Myocyte (in vitro differentiated cells): ENCODE measurements around the gene ACOXL. TPM values are rescaled to one million over a fixed set of nuclear protein-coding genes. Genes with fewer than 3 reads are reported as not detected.

Experiments used
- DNase-seq: peaks from one replicate; pipeline ENCODE4 v3.0.0-alpha.2; 2012; ENCODE audit warnings: low read depth
- total RNA-seq: library from RNA; depleted of rRNA; stranded (reverse); fragments of >200 nt; gene quantifications from 2 replicates; pipeline ENCODE4 v1.2.3, GENCODE V29; 2014

ACOXL gene
- total RNA-seq, 1 donor from 2014 or later = not detected

DNA sequence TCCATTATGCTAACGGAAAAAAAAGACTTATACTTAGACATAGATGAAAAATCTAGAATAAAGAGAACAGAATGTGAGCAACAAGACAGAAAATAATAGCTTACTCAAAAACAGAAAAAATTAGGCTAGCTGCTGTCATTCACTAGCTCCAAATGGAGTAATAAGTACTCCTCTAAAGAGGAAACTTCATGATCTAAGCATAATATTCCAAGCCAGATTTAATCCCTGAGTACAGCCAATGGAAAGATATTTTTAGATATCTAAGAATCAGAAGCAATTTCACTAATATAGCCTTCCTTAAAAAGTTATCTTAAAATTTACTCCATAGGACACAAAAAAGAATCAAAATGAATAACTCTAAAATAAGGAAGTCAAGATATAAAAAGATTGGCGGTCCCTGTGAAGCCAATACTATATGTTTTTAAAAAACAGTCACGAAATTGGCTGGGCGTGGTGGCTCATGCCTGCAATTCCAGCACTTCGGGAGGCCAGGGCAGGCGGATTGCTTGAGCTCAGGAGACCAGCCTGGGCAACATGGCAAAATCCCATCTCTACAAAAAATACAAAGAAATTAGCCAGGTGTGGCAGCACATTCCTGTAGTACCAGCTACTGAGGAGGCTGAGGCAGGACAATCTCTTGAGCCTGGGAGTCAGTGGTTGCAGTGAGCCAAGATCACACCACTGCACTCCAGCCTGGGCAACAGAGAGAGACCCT, 265.1 kb downstream of the ACOXL start:
- no peak for DNase-seq

DNA sequence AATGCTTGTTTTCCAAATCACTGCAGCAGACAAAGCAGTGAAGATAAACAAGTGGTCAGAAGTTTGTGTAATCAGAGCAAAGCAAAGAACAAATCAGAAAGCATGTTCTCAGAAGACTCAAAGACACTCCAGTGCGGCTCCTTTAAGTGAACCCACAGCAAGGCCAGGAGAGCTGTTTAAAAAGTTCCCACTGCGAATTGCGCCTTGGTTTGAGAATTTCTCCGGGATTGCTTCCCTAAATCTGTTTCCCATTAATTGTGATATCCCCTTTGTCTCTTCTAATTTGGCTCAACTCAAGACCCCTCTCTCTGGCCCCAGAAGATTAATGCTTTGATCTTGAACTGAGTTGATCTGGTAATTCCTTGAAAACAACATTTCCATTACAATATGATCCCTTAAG, 265.9 kb downstream of the ACOXL start:
- no peak for DNase-seq

DNA sequence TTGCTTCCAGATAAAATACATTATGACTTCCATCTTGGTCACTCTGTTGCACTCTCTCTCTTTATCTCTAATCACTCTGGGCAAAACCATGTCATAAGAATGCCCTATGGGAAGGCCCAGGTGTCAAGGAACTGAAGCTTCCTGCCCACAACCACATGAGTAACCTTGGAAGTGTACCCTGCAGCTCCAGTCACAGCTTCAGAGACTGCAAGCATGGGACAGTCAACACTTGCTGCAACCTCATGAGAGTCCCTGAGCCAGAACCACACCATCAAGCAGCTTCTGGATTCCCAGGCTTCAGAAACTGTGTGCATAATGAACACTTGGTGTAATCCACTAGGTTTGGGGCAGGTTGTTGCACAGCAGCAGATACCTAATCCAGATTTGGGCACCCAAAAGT, 267.3 kb downstream of the ACOXL start:
- no peak for DNase-seq

DNA sequence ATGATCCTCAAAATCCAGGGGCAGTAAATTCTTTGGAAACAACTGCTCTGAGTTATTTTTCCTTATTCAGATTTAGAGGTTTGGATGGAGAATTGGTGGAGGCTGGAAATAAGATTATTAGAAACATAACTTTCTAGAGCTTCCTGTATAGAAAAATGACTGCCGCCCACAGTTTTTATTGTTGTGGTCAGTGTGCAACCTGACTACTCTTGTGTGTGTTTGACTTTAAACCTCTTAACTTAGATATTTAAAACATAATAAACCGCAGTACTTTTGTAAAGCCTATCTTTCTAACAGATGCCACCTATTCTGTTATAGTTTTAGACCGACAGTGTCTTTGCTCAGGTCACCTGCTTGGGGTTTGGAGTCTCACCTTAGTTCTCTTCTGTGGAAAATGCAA, 272.9 kb downstream of the ACOXL start:
- DNase-seq = no peak

DNA sequence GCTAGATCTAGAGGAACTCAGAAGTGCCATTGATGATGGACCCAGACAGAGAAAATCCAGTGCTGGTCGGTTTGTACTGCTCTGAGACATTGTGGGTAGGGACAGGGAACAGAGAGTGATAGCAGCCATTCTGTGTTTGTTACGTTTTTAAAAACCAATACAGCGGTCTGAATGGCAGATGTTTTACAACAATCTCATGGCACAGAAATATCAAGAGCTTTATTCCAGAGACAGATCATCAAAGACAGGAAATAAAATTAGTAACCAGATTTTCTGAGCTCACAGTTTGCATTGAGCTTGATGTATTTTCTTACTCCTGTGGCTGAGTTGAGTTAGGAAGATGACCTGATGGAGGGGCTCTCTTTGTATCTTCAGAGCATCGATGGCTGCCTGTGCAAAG, 273.4 kb downstream of the ACOXL start:
- DNase-seq = no peak

DNA sequence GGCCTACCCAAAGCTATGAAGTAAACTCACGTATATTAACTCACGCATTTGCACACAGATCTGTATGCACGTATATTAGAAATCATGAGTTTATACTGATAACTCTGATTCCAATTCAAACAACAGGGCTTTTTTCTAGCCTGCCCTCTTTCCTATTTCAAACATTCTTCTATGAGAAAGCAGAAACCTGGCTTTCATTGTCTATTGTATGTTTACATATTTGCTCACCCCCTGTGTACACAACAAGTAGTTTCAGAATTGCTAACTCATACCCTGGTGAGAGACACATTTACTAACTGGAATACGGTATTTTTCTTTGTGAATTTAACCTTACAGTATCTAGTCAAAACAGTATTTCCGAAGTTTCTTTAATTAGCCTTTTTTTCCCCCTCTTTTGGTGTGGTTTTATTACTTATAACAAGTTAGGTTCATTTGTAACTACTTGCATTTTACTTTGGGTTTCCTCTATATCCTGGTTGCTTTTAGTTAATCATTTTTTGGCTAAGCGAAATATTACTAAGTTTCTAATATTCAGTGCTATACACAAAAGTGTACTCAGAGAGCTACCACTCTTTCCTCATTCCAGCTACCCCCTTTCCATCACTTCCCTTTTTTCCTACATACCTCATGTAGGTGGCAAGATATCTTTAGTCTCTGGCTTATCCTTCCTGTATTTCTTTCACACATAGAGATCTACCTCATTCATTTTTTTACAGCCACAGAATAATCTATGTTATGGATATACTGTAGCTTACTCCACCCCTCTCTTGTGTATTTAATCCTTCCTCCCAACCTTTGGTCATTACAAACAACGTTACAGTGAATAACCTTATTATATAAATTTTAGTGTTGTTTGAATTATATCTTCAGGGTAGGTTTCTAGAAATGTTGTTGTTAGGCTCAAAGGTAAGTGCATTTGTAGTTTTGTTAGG, 275.6 kb downstream of the ACOXL start:
- no peak for DNase-seq

DNA sequence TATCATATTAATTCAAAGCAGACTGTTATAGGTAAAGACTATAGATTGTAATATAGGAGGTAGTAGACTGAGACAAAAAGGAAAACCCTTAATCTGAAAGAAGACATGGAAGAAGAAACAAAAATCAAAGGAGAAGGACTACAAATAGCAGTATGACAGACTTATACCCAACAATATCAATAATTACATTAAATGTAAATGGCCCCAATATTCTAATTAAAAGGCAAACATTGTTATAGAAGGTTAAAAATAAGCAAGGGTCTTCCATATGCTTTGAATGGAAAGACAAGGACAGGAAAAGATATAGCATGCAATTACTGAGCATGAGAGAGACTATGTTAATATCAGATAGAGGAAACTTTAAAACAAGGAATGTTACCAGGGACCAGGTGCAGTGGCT, 278.8 kb downstream of the ACOXL start:
- no peak for DNase-seq

DNA sequence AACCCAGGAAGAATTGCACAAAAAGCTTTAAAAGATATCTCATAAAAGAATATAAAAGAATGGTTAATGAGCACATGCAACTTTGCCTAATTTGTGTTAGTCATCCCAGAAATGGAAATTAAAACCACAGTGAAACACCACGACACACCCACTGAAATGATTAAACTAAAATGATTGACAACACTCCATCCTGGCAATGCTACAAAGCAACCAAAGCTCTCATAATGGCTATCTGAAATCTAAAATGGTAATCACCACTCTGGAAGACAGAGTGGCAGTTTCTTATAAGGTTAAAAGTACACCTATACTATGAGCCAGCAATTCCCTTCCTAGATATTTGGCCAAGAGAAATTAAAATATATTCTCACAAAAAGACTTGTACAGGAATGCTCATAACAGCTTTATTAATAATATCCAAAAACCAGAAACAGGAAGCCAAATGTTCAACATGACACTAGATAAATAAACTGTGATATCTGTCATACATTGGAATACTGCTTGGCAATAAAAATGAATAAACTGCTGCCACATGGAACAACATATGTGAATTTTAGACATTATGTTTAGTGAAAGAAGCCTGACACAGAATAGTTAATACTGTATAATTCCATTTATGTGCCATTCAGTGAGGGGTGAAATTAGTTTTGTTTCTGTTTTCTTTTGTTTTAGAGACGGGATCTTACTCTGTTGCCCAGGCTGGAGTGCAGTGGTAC, 283.1 kb downstream of the ACOXL start:
- DNase-seq = no peak

DNA sequence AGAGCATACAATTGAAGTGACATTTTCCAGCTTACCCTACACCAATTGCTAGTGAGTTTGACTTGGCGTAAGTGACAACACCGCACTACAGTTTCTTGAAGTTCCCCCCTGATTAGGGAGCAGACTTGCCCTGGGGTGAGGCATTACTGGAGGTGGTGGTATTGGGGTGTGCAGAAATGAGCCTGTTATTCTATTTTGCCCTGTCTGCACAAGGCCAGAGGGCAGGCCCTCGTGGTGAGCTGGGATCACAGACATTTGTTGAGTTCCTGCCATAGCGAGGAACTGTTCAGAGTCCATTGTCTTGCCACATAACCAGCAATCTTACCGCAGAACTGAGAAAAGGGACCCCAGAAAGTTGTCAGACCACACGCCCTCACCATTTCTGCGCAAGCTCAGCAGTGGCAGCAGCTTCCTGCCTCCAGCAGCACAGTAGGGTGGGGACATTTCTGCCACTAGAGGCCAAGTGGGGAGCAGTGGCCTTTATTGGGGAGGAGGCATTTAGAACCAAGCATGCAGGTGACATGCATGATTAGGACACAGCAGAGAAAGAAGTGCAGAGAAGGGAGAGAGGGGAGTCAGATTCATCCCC, 284.8 kb downstream of the ACOXL start:
- DNase-seq = no peak

DNA sequence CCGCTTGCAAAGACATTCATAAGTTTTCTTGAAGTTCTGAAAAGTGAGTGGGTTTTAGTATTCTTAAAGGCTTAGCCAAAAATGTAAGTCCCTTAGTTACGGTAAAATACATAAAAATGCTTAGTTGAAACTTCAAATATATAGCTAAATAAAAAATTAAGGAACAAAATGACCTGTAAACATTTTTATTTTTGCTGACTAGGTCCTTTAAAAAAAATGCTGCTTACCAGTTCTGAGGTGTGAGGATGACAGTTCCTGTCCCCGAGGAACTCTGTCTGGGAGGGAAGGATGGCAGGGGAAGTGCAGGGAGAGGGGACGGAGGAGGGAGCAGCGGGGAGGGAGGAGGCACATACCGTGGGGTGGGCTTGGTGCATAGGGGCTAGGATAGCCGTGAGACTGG, 285.5 kb downstream of the ACOXL start:
- DNase-seq = no peak

DNA sequence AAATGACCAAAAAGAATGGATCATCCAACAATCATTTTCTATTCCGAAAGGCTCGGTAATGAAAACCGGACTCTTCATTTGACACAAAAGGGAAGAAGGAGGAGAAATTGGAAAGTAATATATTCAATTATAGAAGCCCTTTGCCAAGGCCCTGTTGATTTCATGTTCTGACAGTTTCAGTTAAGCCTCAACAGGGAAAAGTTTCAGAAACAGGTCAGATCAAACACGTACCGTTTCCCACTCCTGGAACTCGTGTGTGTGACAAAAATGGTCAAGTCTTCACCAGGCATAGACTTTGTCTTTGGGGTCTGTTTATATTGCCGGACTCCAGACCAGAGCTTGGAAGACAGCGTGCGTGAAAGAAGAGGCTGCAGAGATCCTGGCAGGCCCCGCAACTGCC, 287.0 kb downstream of the ACOXL start:
- no peak for DNase-seq

DNA sequence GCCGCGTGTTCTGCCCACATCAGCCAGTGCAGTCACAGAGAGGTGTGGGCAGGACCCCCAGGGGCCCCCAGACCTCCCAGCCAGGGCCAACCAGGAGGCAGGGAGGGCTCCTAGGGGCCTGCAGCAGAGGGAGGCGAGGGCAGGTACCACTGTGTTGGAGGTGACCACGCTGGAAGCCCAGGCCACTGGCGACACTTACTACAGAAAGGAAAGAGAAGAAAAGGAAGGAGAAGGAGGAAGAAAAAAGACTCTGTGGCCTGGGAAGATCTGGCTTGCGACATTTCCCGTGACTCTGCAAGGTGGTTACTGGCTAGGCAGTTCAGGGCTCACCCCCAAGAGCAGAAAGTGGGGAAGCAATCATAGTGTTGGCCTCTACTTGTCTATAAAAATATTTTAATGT, 290.3 kb downstream of the ACOXL start:
- DNase-seq = no peak

DNA sequence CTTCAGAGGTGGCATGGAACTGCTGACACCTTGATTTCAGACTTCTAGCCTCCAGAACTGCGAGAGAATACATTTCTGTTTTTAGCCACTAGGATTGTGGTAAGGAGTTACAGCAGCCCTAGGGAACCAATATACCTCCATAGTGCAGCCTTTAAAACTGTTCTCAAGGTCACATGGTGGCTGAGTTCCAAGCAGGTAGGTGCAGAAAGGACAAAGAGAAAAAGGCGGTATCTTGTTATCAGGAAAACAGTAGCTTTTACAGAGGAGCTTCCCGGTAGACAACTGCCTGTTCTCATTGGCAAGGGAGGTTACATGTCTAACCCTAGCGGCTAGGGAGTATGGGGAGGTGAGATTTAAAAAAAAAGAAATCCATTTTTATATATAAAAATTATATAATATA, 292.1 kb downstream of the ACOXL start:
- no peak for DNase-seq

DNA sequence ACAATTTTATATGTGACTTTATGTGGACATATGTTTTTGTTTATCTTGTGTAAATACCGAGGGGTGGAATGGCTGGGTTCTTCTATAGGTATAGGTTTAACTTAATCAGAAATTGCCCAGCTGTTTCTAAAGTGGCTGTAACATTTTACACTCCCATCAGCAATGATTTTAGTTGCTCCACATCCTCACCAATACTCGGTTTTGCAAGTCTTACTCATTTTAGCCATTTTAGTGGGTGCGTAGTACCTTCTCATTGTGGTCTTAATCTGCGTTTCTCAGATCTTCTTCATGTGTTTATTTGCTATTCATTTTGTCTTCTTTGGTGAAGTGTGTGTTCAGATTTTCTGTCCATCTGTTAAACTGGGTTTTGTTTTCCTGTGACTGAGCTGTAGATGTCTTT, 292.9 kb downstream of the ACOXL start:
- DNase-seq = no peak

DNA sequence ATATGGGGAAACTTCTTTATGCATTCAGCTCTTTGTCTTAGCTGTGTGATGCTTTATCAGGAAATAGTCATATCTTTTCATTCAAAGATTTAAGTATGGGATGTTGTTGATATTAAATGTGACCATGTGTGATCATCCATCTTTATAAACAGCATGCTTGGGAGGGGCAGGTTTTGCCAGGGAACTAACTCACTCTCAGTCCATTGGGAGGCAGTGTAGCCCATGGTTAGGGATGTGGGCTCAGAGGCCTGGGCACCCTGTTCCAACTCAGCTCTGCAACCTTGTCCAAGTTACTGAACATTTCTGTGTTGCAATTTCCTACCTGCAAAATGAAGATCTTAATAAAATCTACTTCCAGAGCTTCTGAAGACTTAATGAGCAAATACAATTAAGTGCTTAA, 296.3 kb downstream of the ACOXL start:
- DNase-seq = no peak

DNA sequence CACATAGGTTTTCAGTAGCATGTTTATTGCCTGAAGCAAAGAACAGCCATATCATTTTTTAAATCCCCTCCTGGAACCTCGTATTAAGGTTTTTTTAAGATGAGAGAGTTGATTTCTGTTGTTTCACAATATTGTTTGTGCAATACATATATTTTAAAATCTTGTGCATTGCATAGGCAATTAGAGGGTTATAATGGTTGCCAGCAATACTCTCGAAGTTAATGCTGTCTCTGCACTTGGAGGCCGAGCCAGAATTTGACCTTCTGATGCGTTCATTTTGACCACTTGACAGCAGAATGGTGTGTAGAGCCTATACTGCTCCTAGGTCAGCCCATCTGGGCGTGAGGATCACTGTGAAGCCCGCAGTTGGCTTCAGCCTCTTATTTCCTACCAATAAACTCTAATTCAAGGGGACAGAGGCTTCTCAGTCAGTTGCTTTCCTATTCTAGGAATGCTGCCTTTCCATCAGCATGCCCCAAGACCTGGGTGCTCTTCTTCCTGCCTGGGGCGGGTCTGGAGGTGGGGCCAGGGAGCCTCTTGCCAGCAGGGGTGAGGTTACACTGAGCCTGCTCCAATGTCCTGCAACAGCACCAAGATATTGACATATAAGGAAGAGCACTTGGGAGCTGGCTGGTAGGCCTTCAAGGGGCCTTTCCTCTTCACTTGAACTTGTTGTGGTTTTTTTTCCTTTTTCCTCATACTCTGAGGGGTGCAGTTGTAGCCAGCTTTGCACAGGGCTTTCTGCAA, 297.0 kb downstream of the ACOXL start:
- DNase-seq = no peak

DNA sequence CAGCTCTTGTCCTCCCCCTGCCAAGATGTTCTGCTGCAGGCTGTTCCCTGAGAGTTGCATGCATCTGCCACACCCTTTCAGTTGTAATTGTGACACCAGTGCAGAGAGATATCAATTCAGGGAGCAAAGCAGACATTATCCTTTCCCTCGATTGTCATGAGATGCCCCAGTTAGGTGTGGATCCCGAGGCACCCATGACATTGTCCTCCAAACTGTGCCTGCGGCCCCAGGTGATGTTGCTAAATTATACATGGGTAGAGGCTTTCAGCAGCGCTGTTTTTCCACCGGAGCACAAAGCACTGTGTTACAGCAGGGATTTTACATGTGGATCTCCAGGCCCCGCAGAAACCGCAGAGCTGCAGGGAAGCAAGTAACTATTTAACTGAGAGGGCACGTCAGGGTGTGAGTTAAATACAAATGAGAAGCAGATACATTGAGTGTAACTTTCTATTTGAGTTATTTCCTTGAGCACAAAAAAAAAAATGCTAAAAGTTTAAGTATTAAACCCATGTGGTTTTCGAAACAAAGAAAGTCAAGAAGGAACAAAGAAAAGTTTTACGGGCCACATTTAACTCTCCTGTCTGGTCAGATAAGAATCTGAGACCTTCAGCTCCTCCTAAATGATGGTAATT, 298.0 kb downstream of the ACOXL start:
- DNase-seq = no peak

DNA sequence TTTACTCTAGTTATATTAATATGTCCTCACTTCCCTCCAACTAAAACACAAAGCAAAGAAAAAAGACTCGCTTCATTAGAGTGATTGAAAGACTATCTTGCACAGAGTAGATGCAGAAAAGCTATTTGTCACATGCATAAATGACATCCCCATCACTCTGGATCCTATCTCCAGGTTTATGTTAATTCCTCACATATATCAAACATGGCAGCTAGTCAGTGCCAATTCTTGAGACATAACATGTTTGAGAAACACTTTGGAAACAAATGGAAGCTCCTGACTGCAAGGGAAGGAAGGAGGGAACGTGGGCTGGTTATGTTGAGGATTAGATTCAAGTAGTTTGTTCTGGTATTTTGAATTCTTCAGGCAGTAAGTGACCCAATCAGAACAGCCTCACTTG, 298.6 kb downstream of the ACOXL start:
- no peak for DNase-seq

DNA sequence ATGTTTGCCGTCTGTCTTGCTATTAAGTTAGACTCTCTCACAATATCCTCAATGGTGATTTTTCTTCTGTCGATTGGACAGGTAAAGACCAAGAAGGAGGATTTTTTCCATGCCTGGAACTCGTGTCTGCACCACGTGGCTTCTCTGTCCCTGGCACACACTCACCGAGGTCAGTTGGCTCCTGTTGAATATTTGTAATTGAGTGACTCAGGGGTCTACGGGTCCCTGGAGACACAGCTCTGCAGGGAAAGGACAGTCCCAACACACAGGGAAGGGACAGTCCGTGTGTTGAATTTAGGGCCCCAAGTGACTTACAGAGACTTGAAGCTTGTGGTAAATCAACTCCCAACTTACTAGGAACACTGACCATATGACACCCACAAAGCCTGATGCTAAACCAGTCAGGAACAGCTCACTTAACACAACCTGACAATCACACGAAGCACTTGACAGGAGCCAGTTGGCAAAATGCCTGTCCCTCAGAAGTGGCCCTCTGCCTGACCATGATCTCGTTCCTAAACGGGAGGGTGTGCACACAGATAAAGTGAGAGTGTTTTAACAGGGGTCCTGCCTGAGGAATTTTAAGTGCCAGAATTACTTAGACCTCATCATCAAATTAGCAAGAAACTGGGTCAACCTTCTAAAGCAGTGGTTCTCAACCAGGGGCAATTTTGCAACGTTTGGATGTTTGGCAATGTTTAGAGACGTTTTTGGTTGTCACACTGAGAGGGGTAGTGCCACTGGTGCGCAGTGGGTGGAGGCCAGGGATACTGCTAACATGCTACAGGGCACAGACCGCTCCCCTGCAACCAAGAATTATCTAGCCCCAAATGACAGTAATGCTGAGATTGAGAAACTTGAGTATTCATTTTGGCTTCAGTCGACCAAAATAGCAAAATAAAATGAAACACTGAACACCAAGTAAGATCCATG, 299.4 kb downstream of the ACOXL start:
- no peak for DNase-seq
